Ectodermal cell (in vitro differentiated cells): ENCODE measurements around the gene CHAF1A.

ENCODE experiments used
- H3K27ac ChIP-seq: 2 replicates; pipeline ENCODE4 v1.7.0; 2013; ENCODE audit warnings: mild to moderate bottlenecking, low read depth, low read length; ENCODE audit not compliant: insufficient read depth, poor library complexity, severe bottlenecking
- H3K27me3 ChIP-seq: 2 replicates; pipeline ENCODE4 v1.7.0; 2013; ENCODE audit warnings: mild to moderate bottlenecking, low read length; ENCODE audit not compliant: insufficient read depth, control insufficient read depth, poor library complexity, severe bottlenecking
- H3K36me3 ChIP-seq: one replicate; pipeline ENCODE4 v1.7.0; 2013; ENCODE audit warnings: low read length; ENCODE audit not compliant: control insufficient read depth, insufficient read depth
- H3K4me1 ChIP-seq: one replicate; pipeline ENCODE4 v1.7.0; 2013; ENCODE audit warnings: low read length; ENCODE audit not compliant: control insufficient read depth, insufficient read depth
- H3K4me3 ChIP-seq: 2 replicates; pipeline ENCODE4 v1.7.0; 2013; ENCODE audit warnings: low read depth, low read length, control low read depth; ENCODE audit not compliant: insufficient read depth
- H3K9me3 ChIP-seq: 2 replicates; pipeline ENCODE4 v1.7.0; 2013; ENCODE audit warnings: mild to moderate bottlenecking, low read length, moderate library complexity; ENCODE audit not compliant: control insufficient read depth
- WGBS, 2 experiments: methylation state at CpG; one replicate each; pipeline ENCODE4 v1.1.7; 2013; ENCODE audit warnings: missing lambda C conversion rate in 2 of 2; 5-methylcytosine and 5-hydroxymethylcytosine counted together

CHAF1A gene

DNA sequence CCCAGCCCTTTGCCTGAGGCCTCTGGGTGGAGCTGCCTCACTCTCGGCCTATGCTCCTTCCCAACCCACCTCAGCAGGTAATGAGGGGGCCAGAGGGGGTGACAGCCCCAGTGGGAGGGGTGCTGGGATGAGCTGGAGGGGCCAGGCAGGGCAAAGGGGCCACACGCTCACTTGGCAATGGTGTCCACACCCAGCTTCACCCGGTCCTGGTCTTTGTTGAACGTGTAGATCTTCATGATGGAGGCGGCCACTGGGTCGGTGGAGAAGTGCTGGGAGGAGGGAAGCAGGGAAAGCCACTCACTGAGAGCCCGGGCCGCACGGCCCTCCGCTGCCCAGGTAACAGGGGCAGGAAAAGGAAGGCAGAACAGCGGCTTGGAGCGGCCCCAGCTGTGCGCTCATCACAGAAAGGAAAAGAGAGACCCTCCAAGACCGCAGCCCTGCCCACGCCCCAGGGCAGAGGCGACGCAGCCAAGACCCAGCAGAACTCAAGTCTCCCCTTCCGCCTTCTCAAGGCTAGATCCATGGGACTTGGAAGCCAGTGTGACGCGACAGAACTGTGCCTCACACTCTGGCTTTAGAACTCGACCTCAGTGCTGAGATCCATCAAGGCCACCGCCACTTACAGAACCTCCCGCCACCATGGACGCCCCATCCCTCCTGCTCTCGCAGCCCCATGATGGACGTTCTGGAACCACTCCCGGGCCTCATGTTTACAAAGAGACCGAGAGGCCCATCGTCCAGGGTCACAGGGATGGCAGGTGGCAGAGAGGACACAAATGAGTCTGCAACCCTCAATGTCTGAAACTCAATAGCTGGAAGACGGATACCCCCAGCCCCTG, 45.9 kb downstream of the CHAF1A start:
- 94% methylated on average over 30 of the region's 30 CpGs for WGBS, 2 experiments
- Histone ChIP-seq H3K27me3 (no peaks in the 10 kb centered on the region), H3K27ac (no peak overlapping the region), H3K9me3 (no peaks in the 10 kb centered on the region), H3K36me3 (peaks cover 28% of the 10 kb centered on the region), H3K4me1 (no peaks in the 10 kb centered on the region), H3K4me3 (no peak overlapping the region)

DNA sequence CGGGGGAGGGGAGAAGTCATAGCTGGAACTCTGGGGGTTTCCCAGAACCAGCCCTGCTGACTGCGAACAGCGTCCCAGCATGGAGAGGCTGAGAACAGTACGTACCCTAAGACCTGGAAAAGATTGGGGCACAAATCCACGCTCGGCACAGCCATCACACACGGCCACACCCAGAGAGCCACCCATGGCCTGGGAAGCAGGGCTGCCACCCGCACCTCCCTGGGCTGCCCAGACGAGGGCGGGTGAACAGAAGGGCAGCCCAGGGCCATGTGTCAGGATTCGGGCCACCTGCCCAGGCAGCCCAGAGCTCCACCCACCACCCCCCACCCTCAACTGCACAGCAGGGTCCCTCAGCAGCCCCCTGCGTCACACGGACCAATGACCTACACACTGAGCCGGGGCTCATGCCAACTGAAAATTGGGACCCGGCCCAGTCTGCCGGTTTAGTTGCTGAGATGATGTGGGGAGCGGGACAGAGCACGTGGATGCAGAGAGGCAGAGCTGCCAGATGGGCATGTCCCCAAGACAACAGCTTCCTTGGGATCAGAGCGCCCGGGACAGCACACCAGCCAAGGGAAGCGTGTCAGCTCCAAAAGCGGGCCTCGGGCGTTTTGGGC, 46.7 kb downstream of the CHAF1A start:
- no peak overlapping the region for H3K27ac ChIP-seq
- 93 to 94% methylated on average over 24 of the region's 24 CpGs for WGBS, 2 experiments
- no peaks in the 10 kb centered on the region for H3K9me3 ChIP-seq
- H3K4me1 ChIP-seq = no peaks in the 10 kb centered on the region
- H3K36me3 ChIP-seq = peaks cover 24% of the 10 kb centered on the region
- H3K4me3 ChIP-seq = no peak overlapping the region
- no peaks in the 10 kb centered on the region for H3K27me3 ChIP-seq

DNA sequence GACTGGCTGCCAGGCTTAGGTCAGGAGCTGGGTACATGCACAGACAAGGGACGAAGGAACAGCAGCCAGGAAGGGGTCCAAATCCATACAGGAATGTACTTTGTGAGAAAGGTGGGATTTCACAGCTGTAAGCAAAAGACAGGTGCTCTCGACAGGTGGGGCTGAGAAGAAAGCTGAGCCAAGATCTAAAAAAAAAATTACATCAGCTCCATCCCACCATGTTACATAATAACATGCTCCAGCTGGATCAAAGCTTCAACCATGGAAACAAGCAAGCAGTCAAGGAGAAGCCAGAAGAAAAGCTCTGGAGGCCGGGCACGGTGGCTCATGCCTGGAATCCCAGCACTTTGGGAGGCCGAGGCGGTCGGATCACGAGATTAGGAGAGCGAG, 47.2 kb downstream of the CHAF1A start:
- H3K4me3 ChIP-seq = no peak overlapping the region
- H3K9me3 ChIP-seq = no peaks in the 10 kb centered on the region
- H3K27ac ChIP-seq = no peak overlapping the region
- no peaks in the 10 kb centered on the region for H3K4me1 ChIP-seq
- no peaks in the 10 kb centered on the region for H3K27me3 ChIP-seq
- peaks cover 24% of the 10 kb centered on the region for H3K36me3 ChIP-seq
- WGBS, 2 experiments = 91 to 92% methylated on average over 9 of the region's 9 CpGs

DNA sequence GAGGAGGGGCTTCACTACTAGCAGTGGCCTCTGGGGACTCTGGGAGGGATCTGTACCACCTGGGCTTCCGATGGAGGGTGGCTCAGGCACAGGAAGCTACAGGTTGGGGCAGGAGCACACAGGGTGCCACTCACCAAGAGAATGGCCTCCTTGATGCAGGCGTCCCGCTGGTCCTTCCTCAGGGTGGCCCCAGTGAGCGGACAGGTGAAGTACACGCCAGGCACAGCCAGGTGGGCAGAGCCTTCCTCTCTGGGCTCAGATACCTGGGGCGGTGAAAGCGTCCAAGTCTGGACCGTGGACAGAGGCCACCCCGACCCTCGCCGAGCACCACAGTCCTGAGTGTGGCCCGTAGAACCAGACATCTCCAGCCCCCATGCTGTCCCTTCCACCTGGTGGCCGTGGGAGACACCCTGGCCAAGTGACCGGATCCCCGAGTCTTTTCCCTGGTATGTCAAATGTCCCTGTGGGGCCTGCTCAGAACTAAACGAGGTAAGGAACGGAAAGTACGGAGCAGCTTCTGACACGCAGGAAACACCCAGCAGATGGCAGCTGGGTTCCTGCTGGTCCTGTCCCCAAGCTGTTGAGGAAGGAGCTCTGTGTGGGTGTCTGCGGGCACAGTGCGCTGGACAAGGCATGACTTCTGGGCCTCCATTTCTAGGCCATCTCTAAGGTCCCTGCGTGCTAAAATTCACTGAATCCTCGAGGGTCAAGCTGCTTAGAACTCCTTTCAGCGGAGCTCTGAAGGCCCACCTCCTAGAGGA, 50.0 kb downstream of the CHAF1A start:
- Histone ChIP-seq H3K27me3 (no peaks in the 10 kb centered on the region), H3K4me1 (peaks cover 10% of the 10 kb centered on the region), H3K36me3 (peaks cover 16% of the 10 kb centered on the region), H3K27ac (no peak overlapping the region), H3K9me3 (no peaks in the 10 kb centered on the region), H3K4me3 (no peak overlapping the region)
- WGBS, 2 experiments = 93 to 94% methylated on average over 24 of the region's 24 CpGs

DNA sequence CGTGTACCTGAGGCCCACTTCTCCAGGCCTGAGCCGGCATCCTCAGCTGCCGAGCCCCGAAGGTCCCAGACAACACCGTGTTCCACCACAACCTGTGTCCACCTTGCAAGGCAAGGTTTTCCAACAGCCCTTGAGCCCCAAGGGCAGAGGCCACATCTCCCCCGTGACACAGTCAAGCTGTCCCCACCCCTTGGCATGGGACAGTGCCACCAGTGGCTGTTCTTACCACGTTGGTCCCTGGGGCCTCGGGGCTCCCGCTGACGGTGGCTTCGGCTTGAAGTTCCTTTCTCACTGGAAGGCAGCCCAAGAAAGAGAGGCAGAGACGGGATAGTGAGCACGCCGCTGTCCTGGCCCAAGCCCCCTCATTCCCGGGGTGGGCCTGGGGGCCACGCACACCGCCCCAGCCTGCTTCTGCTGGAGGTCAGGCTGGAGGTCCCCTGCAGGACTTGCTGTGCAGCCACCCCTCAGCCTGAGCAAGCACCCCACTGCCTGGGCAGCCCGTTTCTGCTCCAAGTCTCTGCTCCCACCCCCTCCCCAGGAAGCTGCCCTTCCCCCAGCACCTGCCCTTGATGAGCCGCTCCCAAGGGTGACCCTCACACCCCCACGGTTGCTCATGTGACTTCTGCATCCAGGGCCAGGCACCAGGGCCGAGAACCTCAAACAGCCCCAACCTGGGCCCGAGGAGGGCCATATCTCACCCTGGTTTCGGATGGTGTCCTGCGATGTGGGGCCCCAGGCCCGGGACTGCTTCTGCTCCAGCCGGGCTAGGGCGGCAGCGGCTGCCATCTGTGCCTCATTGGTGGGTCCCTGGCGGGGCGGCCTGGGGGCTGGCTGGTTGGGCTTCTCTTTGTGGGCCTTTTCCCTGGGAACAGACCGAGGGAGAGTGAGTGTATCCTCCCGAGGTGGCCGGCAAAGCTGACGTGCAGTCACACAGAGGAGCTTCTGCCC, 51.1 kb downstream of the CHAF1A start:
- no peaks in the 10 kb centered on the region for H3K9me3 ChIP-seq
- H3K4me3 ChIP-seq = no peak overlapping the region
- peaks cover 10% of the 10 kb centered on the region for H3K36me3 ChIP-seq
- WGBS, 2 experiments = 89% methylated on average over 34 of the region's 34 CpGs
- no peak overlapping the region for H3K27ac ChIP-seq
- no peaks in the 10 kb centered on the region for H3K27me3 ChIP-seq
- peaks cover 10% of the 10 kb centered on the region for H3K4me1 ChIP-seq

DNA sequence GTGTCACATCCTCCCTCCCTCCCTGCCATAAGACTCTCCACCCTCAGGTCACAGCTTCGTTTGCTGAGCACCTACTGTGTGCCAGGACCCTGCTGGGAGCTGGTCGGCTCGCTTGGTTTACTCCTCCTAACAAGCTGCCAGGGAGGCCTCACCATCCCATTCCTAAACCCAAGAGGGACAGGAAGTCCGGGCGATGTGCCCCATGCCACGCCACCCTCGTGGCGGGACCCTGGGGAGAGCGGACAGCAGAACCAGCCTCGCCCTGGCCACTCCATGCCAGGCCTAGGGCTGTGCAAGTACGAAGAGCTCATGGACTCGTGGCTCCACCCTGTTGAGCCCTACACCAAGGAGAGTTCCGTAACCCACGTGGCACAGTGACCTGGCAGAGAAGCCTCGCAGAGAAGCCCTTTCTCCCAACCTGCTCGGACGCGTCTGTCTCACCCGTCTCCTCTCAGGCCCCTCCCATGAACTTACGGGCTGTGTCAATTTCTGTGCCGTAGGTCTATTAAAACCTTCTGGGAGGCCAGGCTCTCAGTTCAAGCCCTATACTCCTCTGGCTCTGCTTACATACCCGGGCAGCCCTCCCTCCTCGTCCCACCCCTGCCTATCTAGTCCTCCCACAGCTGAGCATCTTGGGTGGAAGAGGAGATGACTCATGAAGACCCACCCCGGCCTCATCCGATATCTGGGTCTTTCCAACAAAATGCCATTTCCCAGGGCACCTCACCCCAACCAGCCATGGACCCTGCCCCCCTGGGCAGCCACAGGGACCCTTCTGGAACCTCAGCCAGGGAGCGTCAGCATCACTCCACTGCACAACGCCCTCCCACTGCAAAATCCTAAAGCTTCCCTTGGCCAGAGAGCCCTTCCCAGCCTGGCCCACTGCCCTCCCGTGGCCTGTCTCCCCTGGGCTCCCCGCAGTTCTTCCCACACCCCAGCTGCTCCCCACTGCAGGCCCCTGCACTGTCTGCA, 52.6 kb downstream of the CHAF1A start:
- WGBS, 2 experiments = 92% methylated on average over 29 of the region's 29 CpGs
- no peaks in the 10 kb centered on the region for H3K36me3 ChIP-seq
- H3K9me3 ChIP-seq = no peaks in the 10 kb centered on the region
- no peak overlapping the region for H3K4me3 ChIP-seq
- peaks cover 10% of the 10 kb centered on the region for H3K4me1 ChIP-seq
- no peak overlapping the region for H3K27ac ChIP-seq
- no peaks in the 10 kb centered on the region for H3K27me3 ChIP-seq

DNA sequence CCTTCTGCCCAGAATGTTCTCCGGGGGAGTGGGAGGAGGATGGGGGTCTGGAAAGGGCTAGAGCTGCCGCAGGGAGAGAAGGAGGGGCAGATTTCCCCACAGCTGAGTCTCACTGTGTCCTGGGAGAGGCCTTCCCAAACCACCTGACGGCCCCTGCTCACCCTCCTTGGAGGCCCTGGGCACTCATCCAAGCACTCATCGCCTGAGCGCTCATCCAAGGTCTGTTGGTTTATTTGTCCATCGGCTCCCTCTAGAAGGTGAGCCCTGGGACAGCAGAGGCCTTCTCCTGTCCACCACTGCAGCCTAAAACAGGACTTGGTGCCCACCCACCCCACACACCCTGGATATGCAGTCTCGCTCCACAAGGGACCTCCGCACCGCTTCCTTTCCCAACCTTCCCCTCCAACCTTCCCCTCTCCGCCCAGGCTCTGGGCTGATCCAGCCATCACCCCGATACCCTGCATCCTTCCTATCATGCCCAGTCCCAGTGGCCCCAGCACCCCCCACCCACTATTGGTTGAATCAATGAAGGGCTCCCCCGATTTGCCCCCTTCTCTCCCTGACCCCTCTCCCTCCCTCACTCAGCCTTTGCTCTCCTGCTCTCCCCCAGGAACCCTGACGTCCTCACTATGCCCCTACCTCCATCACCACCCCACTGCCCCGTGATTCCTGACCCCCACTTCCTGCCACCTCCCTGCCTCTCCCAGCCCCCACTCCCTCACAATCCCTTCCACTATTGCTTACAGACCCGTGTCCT, 53.5 kb downstream of the CHAF1A start:
- WGBS, 2 experiments = 79% methylated on average over 15 of the region's 15 CpGs
- peaks cover 10% of the 10 kb centered on the region for H3K4me1 ChIP-seq
- H3K36me3 ChIP-seq = no peaks in the 10 kb centered on the region
- no peak overlapping the region for H3K4me3 ChIP-seq
- no peaks in the 10 kb centered on the region for H3K27me3 ChIP-seq
- H3K9me3 ChIP-seq = no peaks in the 10 kb centered on the region
- no peak overlapping the region for H3K27ac ChIP-seq

DNA sequence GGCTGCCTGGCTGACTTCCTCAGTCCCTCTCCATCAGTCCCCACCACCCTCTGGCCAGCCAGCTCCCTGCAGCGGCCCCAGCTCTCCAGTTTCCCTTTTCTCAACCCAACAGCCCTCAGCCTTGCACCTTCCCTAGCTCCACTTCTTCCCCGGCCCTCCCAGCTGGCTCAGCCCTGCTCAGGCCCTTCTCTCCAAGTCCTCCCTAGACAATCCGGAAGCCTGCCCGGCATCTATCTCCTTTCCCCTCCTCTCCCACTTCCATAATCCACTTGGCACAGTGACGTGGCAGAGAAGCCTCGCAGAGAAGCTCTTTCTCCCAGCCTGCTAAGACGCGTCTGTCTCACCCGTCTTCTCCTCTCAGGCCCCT, 54.0 kb downstream of the CHAF1A start:
- Histone ChIP-seq H3K36me3 (no peaks in the 10 kb centered on the region), H3K9me3 (no peaks in the 10 kb centered on the region), H3K27ac (peak overlapping the region; percentile 41), H3K4me3 (peak overlapping the region; percentile 55), H3K27me3 (no peaks in the 10 kb centered on the region), H3K4me1 (peaks cover 10% of the 10 kb centered on the region)
- 23 to 25% methylated on average over 9 of the region's 9 CpGs for WGBS, 2 experiments
